ENCODE results near the gene TMEM135. TPM values are rescaled to one million over a fixed set of nuclear protein-coding genes. Genes with fewer than 3 reads are reported as not detected.
"Not testable (repeated sequence)": the region's sequence is repeated elsewhere in the genome, so short reads cannot be mapped to it uniquely, and the experiment has no call there.

The TMEM135 gene
- polyA plus RNA-seq, 1 donor = 13.7 TPM

- no peak for DNase-seq (ENCODE audit: low read depth)
Observed at GRCh38 chr11:87020764-87021365, 16.9 kb upstream of the TMEM135 start.

- no peak for DNase-seq (ENCODE audit: low read depth)
Observed at GRCh38 chr11:87022254-87022653, 15.5 kb upstream of the TMEM135 start.

GRCh38 chr11:87022738-87023137 is 15.0 kb upstream of the TMEM135 start:
- no peak for DNase-seq (ENCODE audit: low read depth)

GRCh38 chr11:87026415-87026814 is 11.3 kb upstream of the TMEM135 start:
- DNase-seq (ENCODE audit: low read depth) = not testable (repeated sequence)

GRCh38 chr11:87030458-87031054 is 7.2 kb upstream of the TMEM135 start:
- DNase-seq (ENCODE audit: low read depth) = no peak

- DNase-seq (ENCODE audit: low read depth) = no peak
Observed at GRCh38 chr11:87031433-87032170, 6.1 kb upstream of the TMEM135 start.

GRCh38 chr11:87033561-87033960 is 4.2 kb upstream of the TMEM135 start:
- DNase-seq (ENCODE audit: low read depth) = no peak

- no peak for DNase-seq (ENCODE audit: low read depth)
Observed at GRCh38 chr11:87035976-87036583, 1.7 kb upstream of the TMEM135 start.

GRCh38 chr11:87036756-87037449 is 831 bp upstream of the TMEM135 start:
- no peak for DNase-seq (ENCODE audit: low read depth)

- DNase-seq (ENCODE audit: low read depth) = no peak
Observed at GRCh38 chr11:87038235-87038977, 672 bp downstream of the TMEM135 start.

- no peak for DNase-seq (ENCODE audit: low read depth)
Observed at GRCh38 chr11:87039371-87039770, 1.6 kb downstream of the TMEM135 start.

GRCh38 chr11:87043894-87044293 is 6.2 kb downstream of the TMEM135 start:
- DNase-seq (ENCODE audit: low read depth) = no peak

GRCh38 chr11:87046824-87047223 is 9.1 kb downstream of the TMEM135 start:
- DNase-seq (ENCODE audit: low read depth) = no peak

- no peak for DNase-seq (ENCODE audit: low read depth)
Observed at GRCh38 chr11:87056091-87056490, 18.4 kb downstream of the TMEM135 start.

- DNase-seq (ENCODE audit: low read depth) = no peak
Observed at GRCh38 chr11:87057749-87058148, 20.0 kb downstream of the TMEM135 start.

- no peak for DNase-seq (ENCODE audit: low read depth)
Observed at GRCh38 chr11:87059596-87060390, 22.1 kb downstream of the TMEM135 start.

- DNase-seq (ENCODE audit: low read depth) = no peak
Observed at GRCh38 chr11:87061766-87062165, 24.0 kb downstream of the TMEM135 start.

GRCh38 chr11:87063982-87064381 is 26.2 kb downstream of the TMEM135 start:
- no peak for DNase-seq (ENCODE audit: low read depth)

GRCh38 chr11:87072787-87073186 is 35.1 kb downstream of the TMEM135 start:
- DNase-seq (ENCODE audit: low read depth) = no peak

- DNase-seq (ENCODE audit: low read depth) = no peak
Observed at GRCh38 chr11:87076260-87076783, 38.6 kb downstream of the TMEM135 start.

All from forelimb muscle (tissue), 1 donor.